B cell (primary cell): ENCODE measurements around the gene SIRPG. TPM values are rescaled to one million over a fixed set of nuclear protein-coding genes. Genes with fewer than 3 reads are reported as not detected.

ENCODE experiments used
- ATAC-seq: fragments of 200-7000 bp; cut with Tn5 transposase; one replicate; pipeline ENCODE4 v1.10.0; 2021; ENCODE audit warnings: low read depth, mild to moderate bottlenecking, moderate number of reproducible peaks, moderate library complexity
- CTCF ChIA-PET: fragments of 350-600 bp; sonication (Branson Sonifier 250); formaldehyde crosslinking; loops from one replicate; lab custom pipeline; 2021; ENCODE audit warnings: antibody characterized with exemption, inconsistent platforms; lab: Charles Lee
- POLR2A ChIA-PET: fragments of 350-600 bp; sonication (Branson Sonifier 250); formaldehyde crosslinking; loops from one replicate; lab custom pipeline; 2021; ENCODE audit warnings: antibody characterized with exemption; lab: Charles Lee
- DNase-seq: peaks from one replicate; pipeline ENCODE4 v3.0.0; 2013
- H2AFZ ChIP-seq: 2 replicates; pipeline ENCODE4 v1.6.1; 2012; ENCODE audit warnings: mild to moderate bottlenecking, low read depth, low read length; ENCODE audit not compliant: insufficient read depth, poor library complexity, severe bottlenecking
- H3K27ac ChIP-seq, 2 donors: 1 replicate in 1 of 2; 2 replicates in 1 of 2; pipeline ENCODE4 v1.5.1; 2012 to 2013; ENCODE audit warnings: low read length in 2 of 2, mild to moderate bottlenecking in 2 of 2, moderate library complexity in 1 of 2
- H3K27me3 ChIP-seq, 4 experiments: fragments of 200-600 bp in 1 of 4; sonication (generic) in 1 of 4; replicated peaks in 1 of 4; 1 replicate in 2 of 4; 2 replicates in 2 of 4; pipeline versions ENCODE4 v1.6.1 to v1.7.0; 2013 to 2016; ENCODE audit warnings: low read length in 3 of 4, mild to moderate bottlenecking in 2 of 4, mixed read lengths in 1 of 4, moderate library complexity in 1 of 4; ENCODE audit not compliant: insufficient read depth in 4 of 4, control insufficient read depth in 3 of 4; ENCODE audit errors: control extremely low read depth in 1 of 4
- H3K36me3 ChIP-seq, 2 experiments: replicated peaks in 1 of 2; 1 replicate in 1 of 2; 2 replicates in 1 of 2; pipeline versions ENCODE4 v1.6.1 to v1.7.1; 2013; ENCODE audit warnings: low read length in 1 of 2; ENCODE audit not compliant: insufficient read depth in 2 of 2, control insufficient read depth in 1 of 2; ENCODE audit errors: control extremely low read depth in 1 of 2, extremely low read depth in 1 of 2
- H3K4me1 ChIP-seq, 2 donors: fragments of 200-600 bp in 1 of 2; sonication (generic) in 1 of 2; 1 replicate in 1 of 2; 2 replicates in 1 of 2; pipeline versions ENCODE4 v1.5.1 to v1.6.1; 2013 to 2017; ENCODE audit warnings: low read length in 2 of 2; ENCODE audit not compliant: control insufficient read depth in 2 of 2, insufficient read depth in 2 of 2
- H3K4me2 ChIP-seq: replicated peaks from 2 replicates; pipeline ENCODE3; 2012; ENCODE audit warnings: mild to moderate bottlenecking, low read depth, low read length; ENCODE audit not compliant: poor library complexity, severe bottlenecking
- H3K4me3 ChIP-seq, 5 experiments: fragments of 200-600 bp in 1 of 5; sonication (generic) in 1 of 5; 1 replicate in 3 of 5; 2 replicates in 2 of 5; pipeline versions ENCODE4 v1.5.1 to v1.7.0; 2011 to 2016; ENCODE audit warnings: low read length in 4 of 5, mild to moderate bottlenecking in 4 of 5, low read depth in 2 of 5, control low read depth in 1 of 5, moderate library complexity in 1 of 5; ENCODE audit not compliant: insufficient read depth in 1 of 5; ENCODE audit errors: control extremely low read depth in 1 of 5, extremely low read depth in 1 of 5
- H3K79me2 ChIP-seq: fragments of 200-600 bp; sonication (generic); one replicate; pipeline ENCODE4 v1.6.0; 2016; ENCODE audit warnings: low read length; ENCODE audit not compliant: control insufficient read depth, insufficient read depth
- H3K9ac ChIP-seq: fragments of 200-600 bp; sonication (generic); 2 replicates; pipeline ENCODE4 v1.6.1; 2017; ENCODE audit warnings: mild to moderate bottlenecking, low read length, moderate library complexity
- H3K9me3 ChIP-seq, 3 donors: one replicate each; pipeline versions ENCODE4 v1.6.1 to v1.7.1; 2013; ENCODE audit warnings: low read length in 2 of 3; ENCODE audit not compliant: control insufficient read depth in 2 of 3, insufficient read depth in 1 of 3; ENCODE audit errors: control extremely low read depth in 1 of 3
- H4K20me1 ChIP-seq: 2 replicates; pipeline ENCODE4 v1.6.0; 2012; ENCODE audit warnings: mild to moderate bottlenecking, low read length; ENCODE audit not compliant: insufficient read depth, control insufficient read depth, poor library complexity, severe bottlenecking
- H3K27ac Mint-ChIP-seq: one replicate; pipeline ENCODE4 v1.8.0; 2021; ENCODE audit warnings: mixed read lengths
- H3K27me3 Mint-ChIP-seq: one replicate; pipeline ENCODE4 v1.8.0; 2021; ENCODE audit warnings: mixed read lengths
- H3K4me1 Mint-ChIP-seq: one replicate; pipeline ENCODE4 v1.8.0; 2021; ENCODE audit warnings: mixed read lengths
- H3K4me3 Mint-ChIP-seq: one replicate; pipeline ENCODE4 v1.8.0; 2021; ENCODE audit warnings: mixed read lengths
- H3K9me3 Mint-ChIP-seq: one replicate; pipeline ENCODE4 v1.8.0; 2022; ENCODE audit warnings: mixed read lengths; ENCODE audit not compliant: insufficient read depth
- CTCF ChIP-seq: fragments of 200-600 bp; IDR thresholded peaks from one replicate; pipeline ENCODE4 v1.8.0; 2022; ENCODE audit warnings: antibody characterized with exemption, mild to moderate bottlenecking
- EZH2 ChIP-seq: IDR thresholded peaks from 2 replicates; pipeline ENCODE4 v1.6.1; 2012; ENCODE audit warnings: borderline replicate concordance, low read depth, mild to moderate bottlenecking, moderate library complexity, low read length; ENCODE audit not compliant: insufficient read depth, poor library complexity, severe bottlenecking
- WGBS: methylation state at CpG from one replicate; pipeline ENCODE4 v1.1.5; 2013; ENCODE audit warnings: missing lambda C conversion rate; ENCODE audit not compliant: insufficient coverage; 5-methylcytosine and 5-hydroxymethylcytosine counted together
- intact Hi-C: fragments of 100-400 bp; cut with micrococcal nuclease; formaldehyde crosslinking; loops from one replicate; pipeline ENCODE4 v1.10.0; 2022
- polyA plus RNA-seq: library from polyadenylated mRNA; depleted of rRNA; stranded (reverse); fragments of >200 nt; gene quantifications from 2 replicates; pipeline ENCODE4 v1.2.3, GENCODE V29; 2012
- total RNA-seq, 2 donors: library from RNA; stranded (reverse); fragments of 120-200 nt in 1 of 2; gene quantifications; 1 replicate in 1 of 2; 2 replicates in 1 of 2; pipeline versions ENCODE4 v1.2.3 to v1.2.4, GENCODE V29; 2013 to 2022

SIRPG gene
- total and polyA plus RNA-seq, 2 donors (not counting 1 experiment from before 2014, with no cell fraction given): 0.09 TPM; not detected in 1

DNA sequence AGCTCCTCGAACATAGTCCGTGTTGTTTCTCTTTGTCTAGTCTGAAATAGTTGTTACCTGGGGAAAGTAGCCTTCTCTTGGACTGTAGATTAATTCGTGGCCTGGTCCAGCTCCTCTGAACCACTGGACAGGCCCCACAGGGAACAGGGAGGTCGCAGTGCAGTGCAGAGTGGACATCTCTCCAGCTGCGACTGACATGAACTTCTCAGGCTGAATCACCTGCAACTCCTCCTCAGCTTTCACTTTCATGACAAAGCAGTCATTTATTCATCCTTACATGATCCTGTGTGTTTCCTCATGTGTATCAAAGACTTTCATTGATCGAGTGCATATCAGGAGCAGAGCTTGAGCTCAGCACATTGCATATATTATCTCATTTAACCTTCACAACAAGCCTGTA, 19.1 kb upstream of the SIRPG start:
- POLR2A ChIA-PET: no interaction called here
- Histone ChIP-seq H3K79me2 (no peaks in the 10 kb centered on the region), H3K4me1 (no peaks in the 10 kb centered on the region), H3K36me3 (no peaks in the 10 kb centered on the region), H4K20me1 (no peaks in the 10 kb centered on the region), H3K27me3 (no peaks in the 10 kb centered on the region), H3K9ac (no peak overlapping the region), H3K4me2 (no peak overlapping the region), H3K9me3 (no peaks in the 10 kb centered on the region), H3K4me3 (no peak overlapping the region), H3K27ac (no peak overlapping the region), H2AFZ (no peak overlapping the region)
- ATAC-seq: no peak
- Mint-ChIP-seq H3K4me1 (no peaks in the 10 kb centered on the region), H3K27ac (no peak overlapping the region), H3K27me3 (peaks cover 12% of the 10 kb centered on the region), H3K4me3 (no peak overlapping the region), H3K9me3 (no peaks in the 10 kb centered on the region)
- DNase-seq: no peak
- 91% methylated on average over 4 of the region's 6 CpGs for WGBS
- CTCF ChIA-PET: interaction anchor here (0.5 kb wide), 1 partner anchor 34 kb away, joined by 3 read pairs; no protein-coding TSS in a partner anchor
- no peak for TF ChIP-seq CTCF
- TF ChIP-seq EZH2: no peak
- intact Hi-C loops: no loop called here

DNA sequence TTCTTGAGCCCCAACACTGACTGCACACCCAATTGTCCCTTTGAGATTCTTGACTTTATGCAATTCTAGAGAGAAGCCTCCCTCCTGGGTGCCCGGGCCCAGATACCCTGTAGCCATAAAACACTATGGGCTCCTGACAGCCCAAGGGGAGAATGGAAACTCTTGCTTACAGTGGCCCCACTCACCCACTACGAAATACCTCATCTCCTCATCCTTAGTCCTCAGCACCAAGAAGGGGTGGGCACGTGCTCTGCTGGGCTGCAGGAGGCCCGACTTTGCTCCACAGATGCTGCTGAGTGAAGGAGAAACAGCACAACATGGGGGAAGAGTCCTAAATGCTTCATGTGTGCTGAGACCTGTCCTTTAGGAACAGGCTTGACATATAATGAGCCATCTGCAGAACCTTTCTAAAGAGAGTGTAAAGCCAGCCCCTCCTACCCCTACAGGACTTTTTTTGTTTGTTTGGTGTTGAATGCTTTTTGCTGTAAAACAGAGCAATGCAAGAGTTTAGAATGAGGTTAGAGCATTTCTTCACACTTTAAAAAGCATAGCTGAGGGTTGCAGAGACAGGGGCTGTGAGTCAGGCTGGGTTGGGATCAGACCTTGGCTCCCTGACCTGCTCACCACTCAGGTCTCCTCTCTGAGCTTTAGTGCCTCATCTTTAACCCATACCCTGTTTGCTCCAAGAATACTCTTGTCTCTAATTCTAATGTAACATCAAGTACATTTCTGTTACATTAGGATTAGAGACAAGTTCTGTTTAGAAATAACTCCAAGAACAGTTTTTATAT, 17.6 kb upstream of the SIRPG start:
- CTCF ChIA-PET: no interaction called here
- no peaks in the 10 kb centered on the region for H3K4me1 Mint-ChIP-seq
- WGBS: 73% methylated on average over 4 of the region's 4 CpGs
- no peak overlapping the region for H3K27ac ChIP-seq
- H3K27me3 ChIP-seq: no peaks in the 10 kb centered on the region
- peaks cover 2% of the 10 kb centered on the region for H3K9me3 Mint-ChIP-seq
- H3K79me2 ChIP-seq: no peaks in the 10 kb centered on the region
- TF ChIP-seq CTCF (no peak), EZH2 (no peak)
- no peak overlapping the region for H2AFZ ChIP-seq
- no peaks in the 10 kb centered on the region for H3K4me1 ChIP-seq
- H3K36me3 ChIP-seq: no peaks in the 10 kb centered on the region
- no peak overlapping the region for H3K9ac ChIP-seq
- ATAC-seq: no peak
- H3K4me2 ChIP-seq: no peak overlapping the region
- H3K27me3 Mint-ChIP-seq: peaks cover 15% of the 10 kb centered on the region
- H3K4me3 ChIP-seq: no peak overlapping the region
- H3K9me3 ChIP-seq: no peaks in the 10 kb centered on the region
- H3K4me3 Mint-ChIP-seq: no peak overlapping the region
- no peaks in the 10 kb centered on the region for H4K20me1 ChIP-seq
- intact Hi-C loops: no loop called here
- no peak overlapping the region for H3K27ac Mint-ChIP-seq
- no peak for DNase-seq
- POLR2A ChIA-PET: no interaction called here
